HEK293T (cell line): ENCODE data around the gene PLEKHF1.

ENCODE experiments used
- FOXA1 ChIP-seq: fragments of 450-650 bp; IDR thresholded peaks from 2 replicates; pipeline ENCODE4 v1.6.1; 2016; ENCODE audit warnings: mild to moderate bottlenecking
- LEF1 ChIP-seq: fragments of 450-650 bp; IDR thresholded peaks from 2 replicates; pipeline ENCODE4 v1.6.1; 2017; ENCODE audit warnings: mild to moderate bottlenecking, borderline replicate concordance
- SP1 ChIP-seq: fragments of 450-650 bp; IDR thresholded peaks from 2 replicates; pipeline ENCODE4 v1.6.1; 2017
- ZNF384 ChIP-seq: fragments of 450-650 bp; IDR thresholded peaks from 2 replicates; pipeline ENCODE4 v1.6.1; 2016

DNA sequence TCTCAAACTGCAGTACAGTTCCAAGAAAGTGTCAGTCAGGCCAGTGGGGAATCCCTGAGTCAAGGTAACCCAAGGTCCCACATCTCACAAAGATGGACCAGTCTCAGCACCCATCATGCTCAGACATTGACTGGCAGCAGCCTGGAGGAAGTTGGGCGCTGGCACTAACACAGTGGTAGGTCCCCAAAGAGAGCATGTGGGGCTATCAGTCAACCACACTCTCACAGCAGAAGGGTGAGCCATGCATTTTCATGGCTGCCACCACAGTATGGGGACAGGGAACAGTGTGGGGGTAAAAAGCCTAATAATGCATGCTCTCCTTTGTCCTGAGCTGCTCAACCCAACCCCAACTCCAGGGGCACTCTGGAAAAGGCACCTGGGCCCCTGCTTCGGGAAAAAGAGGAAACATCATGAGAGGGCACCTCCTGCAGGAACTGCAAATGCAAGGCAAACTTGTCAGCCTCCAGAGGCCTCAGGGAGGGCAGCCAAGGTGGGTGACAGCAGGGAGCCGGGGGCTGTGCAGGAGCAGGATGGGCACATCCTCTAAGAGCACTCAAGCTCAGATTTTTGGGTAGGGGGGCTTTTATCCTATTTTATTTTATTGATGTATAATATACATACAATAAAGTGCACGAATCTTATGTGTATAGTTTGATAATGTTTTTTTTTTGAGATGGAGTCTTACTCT lies 9.5 kb upstream of the PLEKHF1 start:
- TF ChIP-seq ZNF384, result no peak
- TF ChIP-seq FOXA1, result no peak
- TF ChIP-seq SP1, result no peak
- TF ChIP-seq LEF1, result no peak
